Activated T-cell treated with anti-CD3 and anti-CD28 coated beads, Interleukin-2, amount 50 U/mL, for 48 hours (primary cell): Measurements from ENCODE around the gene PEX14.

Source experiments
- DNase-seq, 2 experiments: peaks; one replicate each; pipeline ENCODE4 v3.0.0-alpha.2; 2020

Gene PEX14

DNA sequence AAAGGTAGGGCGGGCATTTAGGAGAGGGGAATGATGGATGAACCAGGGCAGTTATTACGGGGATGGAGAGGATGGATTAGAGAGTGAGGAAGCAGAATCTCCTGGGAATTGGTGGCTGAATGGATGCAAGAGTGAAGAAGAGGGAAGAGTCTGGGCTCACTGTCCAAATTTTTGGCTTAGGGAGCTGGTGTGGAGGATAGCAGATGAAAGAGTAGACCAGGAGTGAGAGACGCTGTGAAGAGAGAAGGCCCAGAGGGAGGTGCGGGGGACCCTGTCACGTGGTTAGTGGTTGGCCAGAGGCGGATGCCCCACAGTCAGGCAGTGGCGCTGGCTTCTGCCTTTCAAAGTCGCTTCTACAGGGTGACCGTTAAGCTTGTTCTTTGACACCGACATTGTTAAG is 78.4 kb downstream of the PEX14 start:
- DNase-seq: no peak

DNA sequence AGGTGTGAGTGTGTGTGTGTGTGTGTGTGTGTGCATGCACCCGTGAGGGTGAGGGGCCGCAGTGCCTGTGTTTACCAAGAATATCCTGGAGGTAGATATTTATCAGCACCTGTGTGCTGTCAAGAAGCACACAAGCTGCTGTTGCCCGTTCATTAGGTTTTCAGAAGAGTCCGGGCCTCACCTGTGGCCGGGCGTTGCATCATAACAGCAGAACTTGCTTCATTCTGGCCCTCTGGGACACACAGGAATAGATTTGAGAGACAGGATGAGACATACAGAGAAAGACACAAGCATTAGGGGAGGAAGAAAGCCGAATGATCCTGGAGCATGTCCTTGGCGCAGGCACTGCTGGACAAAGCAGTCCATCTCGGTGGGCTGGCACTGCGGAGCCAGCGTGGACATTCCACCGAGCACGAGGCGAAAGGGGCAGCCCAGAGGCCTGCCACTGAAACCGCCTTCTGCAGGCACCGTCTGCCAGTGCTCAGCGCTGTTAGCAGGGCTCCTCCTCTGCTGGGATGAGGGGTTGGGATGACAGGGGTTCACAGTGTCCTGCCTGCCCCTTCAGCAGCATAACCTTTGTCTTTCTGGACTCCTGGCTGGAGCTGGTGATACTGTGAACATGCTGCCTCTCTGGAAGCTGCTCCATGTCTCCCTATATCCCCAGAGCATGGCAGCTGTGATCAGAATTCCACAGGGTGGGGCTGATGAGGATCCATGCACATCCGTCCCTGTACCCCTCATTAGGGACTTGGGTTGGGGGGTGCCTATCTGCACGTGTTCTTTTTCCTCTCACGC is 81.1 kb downstream of the PEX14 start:
- DNase-seq: no peak

DNA sequence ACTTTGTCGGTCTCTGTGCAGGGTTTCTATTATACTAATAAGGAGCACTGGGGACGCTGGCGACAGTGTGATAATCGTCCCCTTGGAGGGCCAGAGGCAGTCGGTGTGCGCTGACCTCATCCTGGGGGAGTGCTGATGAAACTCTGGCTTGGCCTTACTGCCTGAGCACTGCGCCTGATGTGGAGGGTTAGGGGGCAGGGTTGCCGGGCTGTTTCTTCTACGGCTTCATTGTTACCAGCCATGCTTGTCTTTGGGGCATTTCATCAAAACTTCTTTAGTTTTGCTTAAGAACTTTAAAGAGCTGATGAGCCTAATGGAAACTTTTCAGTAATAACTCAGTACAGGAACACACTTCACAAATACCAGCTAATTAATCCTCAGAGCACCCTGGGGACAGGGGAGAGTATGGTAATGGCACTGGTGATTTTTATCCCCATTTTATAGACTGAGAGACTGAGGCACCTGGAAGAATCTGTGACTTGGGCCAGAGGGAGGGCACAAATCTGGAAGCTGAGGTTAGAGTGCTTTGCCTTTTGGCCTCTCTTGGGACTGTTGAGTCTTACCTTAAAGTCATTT is 81.8 kb downstream of the PEX14 start:
- no peak for DNase-seq

DNA sequence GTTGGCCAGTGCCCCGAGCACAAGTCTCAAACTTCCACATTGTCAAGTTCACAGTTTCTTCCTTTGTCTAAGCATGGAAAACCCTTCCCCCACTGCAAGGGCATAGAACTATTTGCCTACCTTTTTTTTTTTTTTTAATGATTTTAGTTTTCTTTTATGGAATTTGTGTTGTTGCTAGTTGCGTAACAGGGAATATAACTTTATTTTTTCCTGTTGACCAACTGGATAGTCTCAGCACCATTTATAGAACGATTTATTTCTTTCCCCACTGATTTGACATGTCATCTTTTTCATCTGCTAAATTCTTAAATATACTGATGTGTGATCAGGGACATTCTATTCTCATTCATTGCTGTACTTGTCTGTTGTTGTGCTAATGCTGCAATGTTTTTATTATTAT is 83.0 kb downstream of the PEX14 start:
- DNase-seq: no peak

DNA sequence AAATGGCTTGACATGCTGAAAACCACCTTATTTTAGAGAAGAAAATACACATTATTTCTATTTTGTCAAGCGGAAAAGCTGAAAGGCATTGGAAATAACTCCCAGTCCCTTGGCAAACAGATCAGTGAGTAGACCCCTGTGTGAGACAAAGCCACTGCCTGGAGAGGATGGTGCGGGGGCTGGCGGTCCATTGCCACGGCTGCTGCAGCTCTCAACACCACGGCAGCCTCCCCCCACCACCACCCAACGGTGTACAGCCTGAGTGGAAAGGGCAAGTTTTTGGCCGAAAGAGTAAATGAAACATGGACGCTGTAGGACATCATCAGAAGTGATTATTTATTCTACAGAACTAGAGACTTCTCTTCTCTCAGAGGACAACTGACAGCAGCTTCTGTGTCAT is 84.6 kb downstream of the PEX14 start:
- no peak for DNase-seq

DNA sequence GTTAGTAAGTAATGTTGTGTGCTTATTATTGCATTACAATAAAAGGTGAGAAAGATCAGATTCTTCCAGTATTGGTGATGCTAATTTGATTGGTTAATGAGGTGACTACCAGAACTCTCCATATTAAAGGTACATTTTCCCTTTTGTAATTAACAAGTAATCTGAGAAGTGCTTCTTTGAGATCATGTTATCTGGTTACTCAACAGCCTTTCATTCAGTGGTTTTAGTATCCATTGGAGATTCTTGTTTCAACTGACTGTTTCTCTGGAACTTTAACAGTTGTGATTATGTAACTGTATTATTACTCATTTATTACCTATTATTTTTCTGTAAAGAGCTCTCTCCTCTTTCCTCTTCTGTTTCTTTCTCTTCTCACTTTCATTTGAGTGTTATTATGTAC is 86.7 kb downstream of the PEX14 start:
- DNase-seq: no peak

DNA sequence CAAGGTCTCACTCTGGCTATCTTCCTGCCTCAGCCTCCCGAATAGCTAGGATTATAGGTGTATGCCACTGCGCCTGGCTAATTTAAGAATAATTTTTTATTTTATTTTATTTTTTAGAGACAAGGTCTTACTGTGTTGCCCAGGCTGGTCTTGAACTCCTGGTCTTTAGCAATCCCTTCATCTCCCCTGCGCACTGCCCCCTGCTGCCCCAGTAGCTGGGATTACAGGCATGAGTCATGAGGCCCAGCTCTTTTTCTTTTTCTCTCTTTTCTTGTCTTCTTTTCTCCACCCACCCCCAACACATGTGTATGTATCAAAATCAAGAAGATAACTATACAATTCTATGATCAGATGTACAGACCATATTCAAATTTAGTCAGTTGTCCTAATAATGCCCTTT is 87.2 kb downstream of the PEX14 start:
- DNase-seq: peak; percentile 24 to 26

DNA sequence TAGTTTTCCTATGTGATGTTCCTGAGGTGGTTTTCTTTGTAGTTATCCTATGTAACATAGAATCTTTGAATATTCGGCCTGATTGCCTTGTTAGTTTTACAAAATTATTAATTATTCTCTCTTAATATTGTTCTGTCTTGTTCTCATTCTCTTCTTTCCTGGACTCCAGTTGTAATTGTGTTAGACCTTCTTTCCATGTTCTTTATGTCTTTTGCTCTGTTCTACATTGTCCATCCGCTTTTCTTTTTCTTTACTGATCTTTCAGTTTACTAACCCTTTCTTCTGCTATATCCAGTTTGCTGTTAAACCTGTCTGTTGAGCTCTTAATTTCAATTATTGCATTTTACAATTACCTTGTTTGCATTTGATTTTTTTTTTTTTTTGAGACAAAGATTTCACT is 89.3 kb downstream of the PEX14 start:
- no peak for DNase-seq

DNA sequence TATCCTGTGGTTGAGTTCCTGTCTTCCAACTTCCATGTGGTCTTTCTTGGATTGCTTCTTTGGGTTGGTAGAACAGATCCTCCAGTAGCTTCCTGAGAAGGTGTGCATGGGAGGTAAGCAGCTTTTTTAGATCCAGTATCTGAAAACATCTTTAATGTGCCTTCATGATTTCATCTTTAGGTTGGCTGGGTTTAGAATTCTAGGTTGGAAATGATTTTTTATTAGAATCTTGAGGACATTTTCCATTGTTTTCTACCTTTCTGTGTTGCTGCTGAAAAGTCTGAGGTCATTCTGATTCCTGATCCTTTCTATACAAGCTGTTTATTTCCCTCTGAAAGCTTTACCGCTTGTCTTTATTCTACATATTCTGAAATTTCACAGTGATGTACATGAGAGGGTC is 94.8 kb downstream of the PEX14 start:
- DNase-seq: no peak

DNA sequence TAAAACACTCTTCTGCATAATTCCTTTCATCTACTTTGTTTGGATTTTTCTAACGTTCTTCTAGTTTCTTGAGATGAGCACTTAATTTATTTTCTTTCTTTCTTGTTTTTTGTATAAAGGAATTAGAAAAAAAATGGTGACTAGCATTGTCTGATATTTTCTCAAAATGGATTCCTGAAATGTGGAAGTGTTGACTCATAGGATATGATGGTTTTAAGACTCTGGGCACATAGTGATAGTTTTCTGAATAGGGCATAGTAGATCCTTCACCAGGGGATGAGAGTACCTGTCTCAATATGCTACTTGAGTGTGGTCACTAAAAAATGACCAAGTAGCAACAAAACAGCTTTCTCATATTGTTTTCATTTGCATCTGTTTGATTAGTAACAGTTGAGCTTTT is 100.9 kb downstream of the PEX14 start:
- DNase-seq: no peak

DNA sequence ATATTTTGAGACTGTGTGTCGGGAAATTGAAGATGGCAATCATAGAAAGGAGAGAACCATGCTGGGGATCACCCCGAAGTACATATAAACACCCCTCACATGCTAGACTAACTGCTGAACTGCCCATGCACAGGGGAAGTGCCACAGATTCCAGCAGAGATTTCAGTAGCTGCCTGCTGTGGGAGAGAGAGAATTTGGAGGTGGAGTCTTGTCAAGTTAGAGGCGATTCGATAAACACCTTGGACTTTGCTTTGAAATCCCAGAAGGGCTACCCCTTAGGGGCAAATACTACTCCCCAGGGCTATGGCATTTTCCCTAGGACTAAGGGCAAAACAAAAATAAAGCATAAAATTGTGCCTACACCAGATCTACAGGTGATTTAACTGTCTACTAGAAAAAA is 103.3 kb downstream of the PEX14 start:
- no peak for DNase-seq

DNA sequence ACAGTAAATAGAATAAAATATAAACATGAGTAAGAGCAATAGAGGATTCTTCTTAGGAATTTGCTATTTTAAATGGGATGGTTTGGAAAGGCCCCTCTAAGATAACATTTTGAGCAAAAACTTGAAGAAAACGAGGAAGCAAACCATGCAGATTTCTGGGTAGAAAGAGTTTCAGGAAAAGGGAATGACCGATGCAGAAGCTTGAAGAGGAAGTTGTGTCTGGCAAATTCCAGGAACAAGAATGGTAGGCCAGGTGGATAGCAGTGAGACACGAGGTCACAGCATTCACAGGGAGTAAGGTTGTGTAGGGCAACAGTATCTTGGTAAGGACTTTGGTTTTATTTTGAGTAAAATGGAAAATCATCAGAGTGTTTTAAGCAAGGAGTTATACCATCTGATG is 108.9 kb downstream of the PEX14 start:
- DNase-seq: no peak

DNA sequence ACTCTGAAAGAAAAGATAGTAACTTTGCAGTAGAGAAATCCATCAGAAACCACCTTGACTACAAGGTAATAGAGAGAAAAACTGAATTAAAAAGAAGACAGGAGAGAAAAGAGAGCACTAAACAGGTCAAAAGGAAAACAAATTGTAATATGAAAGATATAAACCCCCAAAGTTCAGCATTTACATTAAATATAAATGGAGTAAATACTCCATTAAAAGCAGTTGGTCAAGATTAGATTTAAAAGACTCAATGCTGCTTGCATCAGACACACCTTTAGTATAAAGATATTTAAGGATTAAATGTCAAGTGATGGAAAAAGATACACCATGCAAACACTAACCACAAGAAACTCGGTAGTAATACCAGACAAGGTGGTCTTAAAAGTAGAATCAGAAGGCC is 110.5 kb downstream of the PEX14 start:
- no peak for DNase-seq

DNA sequence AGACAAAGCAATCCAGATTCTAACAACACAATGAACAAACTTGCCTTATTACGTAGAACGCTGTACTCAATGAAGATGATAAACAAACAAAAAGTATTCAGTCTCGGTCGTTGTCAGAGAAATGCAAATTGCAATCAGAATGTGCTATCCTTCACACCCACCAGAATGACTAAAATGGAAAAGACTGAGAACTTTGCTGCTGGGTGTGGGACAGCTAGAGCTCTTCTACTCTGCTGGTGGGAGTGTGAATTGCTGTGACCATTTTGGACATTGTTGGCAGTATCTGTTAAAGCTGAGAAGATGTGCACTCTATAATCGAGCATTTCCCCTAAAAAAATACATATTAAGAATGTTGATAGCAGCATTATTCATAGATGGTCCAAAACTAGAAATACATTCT is 111.4 kb downstream of the PEX14 start:
- no peak for DNase-seq

DNA sequence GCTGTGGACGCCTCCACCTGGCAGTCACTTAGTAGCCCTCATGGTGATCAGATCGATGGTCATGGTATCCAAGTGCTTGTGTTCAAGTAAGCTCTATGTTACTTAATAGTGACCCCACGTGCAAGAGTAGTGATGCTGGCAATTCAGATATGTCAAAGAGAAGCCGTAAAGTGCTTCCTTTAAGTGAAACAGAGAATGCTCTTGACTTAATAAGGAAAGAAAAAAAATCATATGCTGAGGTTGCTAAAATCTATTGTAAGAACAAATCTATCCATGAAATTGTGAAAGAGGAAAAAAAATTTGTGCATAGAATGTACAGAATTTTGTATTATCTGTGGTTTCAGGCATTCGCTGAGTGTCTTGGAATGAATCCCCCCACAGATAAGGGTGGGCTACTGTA is 113.9 kb downstream of the PEX14 start:
- no peak for DNase-seq

DNA sequence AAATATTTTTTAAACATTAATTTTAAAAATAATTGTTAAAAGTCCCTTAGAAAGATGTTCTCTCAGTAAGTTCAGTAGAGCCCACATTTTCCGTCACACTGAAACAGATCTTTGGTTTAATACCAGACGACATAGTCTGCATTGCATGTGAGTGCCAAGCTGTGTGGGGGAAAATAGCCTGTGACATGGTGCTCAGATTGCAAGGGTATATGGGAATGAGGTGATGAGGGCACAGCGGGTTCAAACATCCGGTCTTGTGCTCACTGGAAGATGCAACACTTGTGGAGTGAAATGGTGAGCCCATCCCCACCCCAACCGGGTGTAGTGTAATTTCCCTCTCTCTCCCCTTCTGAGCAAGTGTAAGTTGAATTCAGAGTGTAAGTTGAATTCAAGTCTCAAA is 114.3 kb downstream of the PEX14 start:
- DNase-seq: no peak

DNA sequence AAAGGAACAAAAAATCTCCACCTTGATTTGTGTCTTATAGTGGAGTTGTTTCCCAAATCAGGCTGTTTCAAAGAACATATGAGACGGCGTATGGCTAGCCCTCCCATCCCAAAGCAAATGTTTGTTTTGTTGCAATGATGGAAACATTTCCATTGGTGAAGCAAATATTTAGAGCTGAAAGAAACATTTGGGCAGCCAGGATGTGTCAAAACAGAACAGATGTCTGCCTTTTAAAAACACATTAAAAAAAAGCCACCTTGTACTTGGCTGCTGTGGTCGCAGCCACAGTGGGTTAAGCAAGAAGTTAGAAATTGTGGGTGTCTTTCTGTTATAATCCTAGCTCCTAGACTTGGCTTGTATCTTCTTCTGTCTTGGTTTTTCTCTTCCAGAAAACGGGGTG is 116.3 kb downstream of the PEX14 start:
- no peak for DNase-seq

DNA sequence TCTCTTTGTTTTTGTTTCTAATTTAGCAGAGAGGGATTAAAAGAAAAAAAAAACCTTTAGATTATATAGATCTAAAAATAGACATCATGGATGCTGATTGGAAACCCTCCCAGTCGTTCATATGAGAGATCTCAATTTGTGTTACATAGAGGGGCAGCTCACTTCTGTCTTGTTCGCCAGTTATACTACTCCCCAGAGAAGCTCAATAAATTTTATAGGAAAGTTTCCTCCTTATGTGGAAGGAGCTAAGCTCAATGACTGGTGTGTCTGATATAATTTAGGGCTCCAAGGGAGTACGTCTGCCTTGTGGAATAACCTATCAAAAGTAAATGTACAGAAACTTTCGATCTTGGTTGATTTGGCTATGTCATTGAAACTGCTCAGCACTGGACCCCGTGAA is 117.6 kb downstream of the PEX14 start:
- DNase-seq: no peak

DNA sequence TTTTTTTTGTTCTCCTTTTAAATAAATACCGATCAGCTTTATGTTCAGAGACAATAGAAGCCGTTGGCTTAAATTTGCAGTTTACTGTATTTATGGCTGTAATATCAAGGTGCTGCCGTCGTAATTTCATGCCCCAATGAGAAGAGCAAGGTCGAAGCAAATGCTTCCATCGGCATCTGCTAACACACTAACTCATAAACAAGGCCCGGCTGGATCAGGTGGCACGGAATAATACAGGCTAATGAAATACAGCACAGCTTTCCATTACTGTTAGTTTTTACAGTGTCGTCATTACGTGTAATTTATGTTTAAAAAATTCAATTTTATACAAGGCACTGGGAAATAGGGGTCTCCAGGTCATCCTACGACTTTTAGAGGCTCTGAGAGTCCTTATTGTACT is 119.0 kb downstream of the PEX14 start:
- DNase-seq: no peak

DNA sequence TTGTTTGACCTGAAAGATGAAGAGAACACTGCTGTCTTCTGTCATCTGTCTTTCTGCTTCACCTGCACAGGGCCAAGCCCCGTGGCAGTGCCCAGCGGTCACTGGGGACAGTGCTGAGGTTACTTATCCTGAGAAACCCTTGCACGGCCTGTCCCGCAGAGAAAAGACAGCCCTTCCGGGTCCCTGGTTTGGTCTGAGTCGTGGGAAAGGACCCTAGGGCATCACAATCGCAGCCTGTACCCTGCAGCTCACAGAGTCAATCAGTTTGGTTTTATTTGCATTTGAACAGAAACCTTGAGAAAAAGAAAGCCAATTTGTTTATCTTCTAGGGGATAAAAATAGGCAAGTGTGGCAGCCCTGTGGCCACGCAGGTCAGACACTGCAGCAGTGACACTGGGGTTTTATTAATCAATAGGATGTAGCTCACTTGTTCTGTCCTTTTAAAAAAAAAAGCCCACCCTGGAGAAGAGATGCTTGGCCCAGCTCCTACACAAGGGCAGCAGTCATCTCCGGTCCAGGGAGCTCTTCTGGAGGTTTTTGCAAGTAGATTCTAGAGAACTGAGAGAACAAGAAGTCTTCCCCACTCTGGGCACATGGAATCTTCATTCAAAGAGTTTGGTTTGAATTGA is 120.0 kb downstream of the PEX14 start:
- DNase-seq: no peak

DNA sequence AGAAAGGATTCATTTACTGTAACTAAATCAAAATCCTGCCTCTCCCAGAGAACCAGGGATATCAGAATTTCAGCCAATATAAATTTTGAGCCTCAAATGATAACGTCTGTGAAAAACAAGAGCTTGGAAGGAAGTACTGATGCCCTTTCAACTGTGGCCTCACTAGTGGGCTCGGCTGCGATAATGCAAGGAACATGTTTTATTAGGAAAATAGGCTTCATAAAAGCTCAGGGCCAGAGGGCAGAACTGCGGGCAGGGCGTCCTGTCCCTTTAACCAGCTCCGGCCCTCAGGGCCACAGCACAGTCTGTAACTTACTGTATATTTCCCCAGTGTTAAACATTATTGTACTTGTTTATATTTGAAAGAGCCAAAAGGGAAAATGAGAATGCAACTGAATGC is 122.0 kb downstream of the PEX14 start:
- no peak for DNase-seq

DNA sequence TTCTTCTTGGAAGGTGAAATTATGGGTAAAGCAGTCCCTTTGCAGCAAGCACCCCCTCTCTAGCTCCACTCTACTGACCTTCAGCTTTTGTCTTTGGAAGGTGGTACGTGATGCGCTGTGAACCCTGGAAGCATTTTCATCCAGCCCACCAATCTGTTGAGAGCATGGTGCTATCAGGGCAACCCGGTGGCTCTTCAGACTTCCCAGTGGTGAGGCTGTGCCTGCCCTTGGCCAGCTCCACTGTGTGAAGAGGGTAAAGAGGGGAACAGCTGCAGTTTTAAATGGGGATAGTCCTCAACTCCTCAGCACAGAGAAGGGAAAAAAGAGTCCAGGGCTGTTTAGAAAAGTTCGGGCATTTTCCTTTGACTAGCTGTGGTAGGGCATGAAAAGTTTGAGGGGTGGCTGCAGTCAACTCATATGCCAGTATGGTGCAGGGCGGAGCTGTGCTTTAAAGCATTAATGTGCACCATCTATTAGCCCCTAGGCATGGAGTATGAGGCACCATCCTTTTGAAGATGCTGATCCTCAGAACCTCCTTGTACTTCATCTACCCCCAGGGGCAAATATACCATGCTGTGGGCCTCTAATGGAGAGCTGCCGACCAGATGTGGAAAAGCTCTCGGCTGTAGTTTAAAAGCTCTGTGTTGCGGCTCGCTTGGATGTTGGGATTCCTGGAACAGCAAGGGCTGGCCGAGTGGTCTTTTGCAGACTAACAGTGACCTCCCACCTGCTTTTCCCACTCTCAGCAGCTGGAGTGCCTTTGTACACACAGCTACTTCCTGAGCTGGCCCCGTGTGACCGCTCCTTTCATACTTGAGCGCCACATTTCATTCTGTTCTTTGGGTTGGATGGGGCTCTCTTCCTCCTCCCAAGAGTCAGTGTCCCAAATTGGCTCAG is 123.0 kb downstream of the PEX14 start:
- no peak for DNase-seq

DNA sequence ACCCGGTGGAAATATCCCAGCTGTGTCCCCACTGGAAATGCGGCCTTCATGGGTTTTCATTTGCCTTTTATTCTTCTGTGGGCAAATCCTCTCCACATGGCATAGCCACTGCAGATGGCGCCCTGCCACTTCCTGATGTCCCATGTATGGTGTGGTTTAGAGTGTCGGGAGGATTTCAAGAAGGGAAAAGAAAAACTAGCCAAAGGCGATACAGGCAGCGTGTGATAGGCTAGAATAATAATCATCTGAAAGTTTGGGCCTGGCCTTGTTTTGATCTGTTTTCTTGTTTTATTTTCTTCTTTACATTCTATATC is 123.6 kb downstream of the PEX14 start:
- no peak for DNase-seq
